Liver (tissue), 9 donors: ENCODE results near the gene IRGQ. TPM values are rescaled to one million over a fixed set of nuclear protein-coding genes. Genes with fewer than 3 reads are reported as not detected.

Experiments
- DNase-seq: peaks from one replicate; pipeline ENCODE4 v3.0.0-alpha.2; 2017; ENCODE audit warnings: low spot score
- H3K27ac ChIP-seq, 2 donors: one replicate each; pipeline ENCODE4 v1.7.0; 2013; ENCODE audit warnings: inconsistent platforms in 2 of 2, low read length in 2 of 2, control low read depth in 1 of 2, low read depth in 1 of 2, mild to moderate bottlenecking in 1 of 2
- H3K27me3 ChIP-seq, 4 donors: one replicate each; pipeline versions ENCODE4 v1.6.1 to v1.7.0; 2013; ENCODE audit warnings: low read length in 3 of 4, inconsistent platforms in 1 of 4, mild to moderate bottlenecking in 1 of 4, moderate library complexity in 1 of 4; ENCODE audit not compliant: control insufficient read depth in 4 of 4, insufficient read depth in 4 of 4
- H3K36me3 ChIP-seq, 4 donors: one replicate each; pipeline versions ENCODE4 v1.6.1 to v1.7.0; 2013; ENCODE audit warnings: low read length in 3 of 4, mild to moderate bottlenecking in 3 of 4, low read depth in 1 of 4, moderate library complexity in 1 of 4; ENCODE audit not compliant: control insufficient read depth in 4 of 4, insufficient read depth in 3 of 4
- H3K4me1 ChIP-seq, 4 donors: one replicate each; pipeline versions ENCODE4 v1.6.1 to v1.7.0; 2013; ENCODE audit warnings: low read length in 3 of 4, mild to moderate bottlenecking in 3 of 4, moderate library complexity in 1 of 4; ENCODE audit not compliant: control insufficient read depth in 4 of 4, insufficient read depth in 4 of 4
- H3K4me3 ChIP-seq, 3 donors: one replicate each; pipeline versions ENCODE4 v1.6.1 to v1.7.0; 2013; ENCODE audit warnings: low read length in 3 of 3, control low read depth in 1 of 3, low read depth in 1 of 3, mild to moderate bottlenecking in 1 of 3
- H3K9ac ChIP-seq, 2 donors: one replicate each; pipeline ENCODE4 v1.7.0; 2013; ENCODE audit warnings: low read length in 2 of 2, mild to moderate bottlenecking in 2 of 2, moderate library complexity in 2 of 2, control low read depth in 1 of 2, low read depth in 1 of 2
- H3K9me3 ChIP-seq, 4 donors: one replicate each; pipeline versions ENCODE4 v1.6.1 to v1.7.0; 2013; ENCODE audit warnings: low read length in 3 of 4; ENCODE audit not compliant: control insufficient read depth in 4 of 4
- ATF3 ChIP-seq: IDR thresholded peaks from 2 replicates; pipeline ENCODE4 v1.6.1; 2016; ENCODE audit warnings: antibody characterized with exemption
- CTCF ChIP-seq: fragments of 150-350 bp; IDR thresholded peaks from 2 replicates; pipeline ENCODE4 v1.5.1; 2017; ENCODE audit warnings: improper control_type of control experiment, low read depth, low read length; ENCODE audit not compliant: missing input control
- EGR1 ChIP-seq, 2 donors: IDR thresholded peaks; 2 replicates each; pipeline ENCODE4 v1.6.1; 2016 to 2018; ENCODE audit warnings: antibody characterized with exemption in 2 of 2, low read depth in 2 of 2
- FOXA1 ChIP-seq: IDR thresholded peaks from 2 replicates; pipeline ENCODE4 v1.6.1; 2016; ENCODE audit warnings: antibody characterized with exemption
- FOXA2 ChIP-seq: IDR thresholded peaks from 2 replicates; pipeline ENCODE4 v1.6.1; 2016; ENCODE audit warnings: antibody characterized with exemption
- GABPA ChIP-seq, 2 donors: IDR thresholded peaks in 1 of 2; conservative IDR thresholded peaks in 1 of 2; 2 replicates each; pipeline ENCODE4 v1.6.1; 2016; ENCODE audit warnings: antibody characterized with exemption in 2 of 2, mild to moderate bottlenecking in 1 of 2, moderate library complexity in 1 of 2
- HNF4A ChIP-seq, 2 donors: conservative IDR thresholded peaks; 2 replicates each; pipeline ENCODE4 v1.6.1; 2016; ENCODE audit warnings: antibody characterized with exemption in 2 of 2, mild to moderate bottlenecking in 2 of 2
- HNF4G ChIP-seq: IDR thresholded peaks from 2 replicates; pipeline ENCODE4 v1.6.1; 2016; ENCODE audit warnings: antibody characterized with exemption
- JUND ChIP-seq, 2 donors: IDR thresholded peaks; 2 replicates each; pipeline ENCODE4 v1.6.1; 2016; ENCODE audit warnings: antibody characterized with exemption in 2 of 2
- MAX ChIP-seq: IDR thresholded peaks from 2 replicates; pipeline ENCODE4 v1.6.1; 2016; ENCODE audit warnings: antibody characterized with exemption
- NR2F2 ChIP-seq: IDR thresholded peaks from 2 replicates; pipeline ENCODE4 v1.6.1; 2016; ENCODE audit warnings: antibody characterized with exemption
- RAD21 ChIP-seq, 2 donors: IDR thresholded peaks; 2 replicates each; pipeline ENCODE4 v1.6.1; 2016; ENCODE audit warnings: antibody characterized with exemption in 2 of 2, mild to moderate bottlenecking in 2 of 2
- REST ChIP-seq: IDR thresholded peaks from 2 replicates; pipeline ENCODE4 v1.6.1; 2016; ENCODE audit warnings: antibody characterized with exemption, mild to moderate bottlenecking
- RXRA ChIP-seq, 2 donors: IDR thresholded peaks; 2 replicates each; pipeline ENCODE4 v1.6.1; 2017 to 2018; ENCODE audit warnings: antibody characterized with exemption in 2 of 2, mild to moderate bottlenecking in 1 of 2
- SP1 ChIP-seq: IDR thresholded peaks from 2 replicates; pipeline ENCODE4 v1.6.1; 2018; ENCODE audit warnings: antibody characterized with exemption, mild to moderate bottlenecking
- TAF1 ChIP-seq: conservative IDR thresholded peaks from 2 replicates; pipeline ENCODE4 v1.6.1; 2016; ENCODE audit warnings: antibody characterized with exemption, mild to moderate bottlenecking
- YY1 ChIP-seq: IDR thresholded peaks from 2 replicates; pipeline ENCODE4 v1.6.1; 2016; ENCODE audit warnings: antibody characterized with exemption, mild to moderate bottlenecking
- ZBTB33 ChIP-seq: IDR thresholded peaks from 2 replicates; pipeline ENCODE4 v1.6.1; 2016; ENCODE audit warnings: antibody characterized with exemption
- WGBS: extraction: QIAGEN DNeasy Blood & Tissue Kit; methylation state at CpG from one replicate; pipeline ENCODE4 v1.1.7; 2013; 5-methylcytosine and 5-hydroxymethylcytosine counted together
- polyA plus RNA-seq, 2 donors: library from polyadenylated mRNA; stranded (reverse) in 1 of 2; unstranded in 1 of 2; fragments of 200-250 nt in 1 of 2; fragments of >200 nt in 1 of 2; fragmentation: Nextera tagmentation in 1 of 2; extraction: Ambion mirVana in 1 of 2; gene quantifications; one replicate each; pipeline versions ENCODE4 v1.2.1 to v1.2.3, GENCODE V29; 2013 to 2015
- total RNA-seq, 2 donors: library from RNA; depleted of rRNA; stranded (reverse); fragments of >200 nt; gene quantifications; one replicate each; pipeline ENCODE4 v1.2.3, GENCODE V29; 2014
- donor health status: healthy.
- donor health status: healthy.
- donor health status: healthy.
- donor health status: healthy.
- donor health status: healthy.

Gene IRGQ
- total and polyA plus RNA-seq, 4 donors: 2.8 to 15.5 (median 5.2) TPM

- WGBS: 96% methylated on average over 3 of the region's 3 CpGs
These were observed 43.8 kb downstream of the IRGQ start for GRCh38 chr19:43552198-43552450.

More at GRCh38 chr19:43552198-43552450, 43.8 kb downstream of the IRGQ start:
- no peaks in the 10 kb centered on the region for H3K27me3 ChIP-seq
- H3K4me3 ChIP-seq: no peak overlapping the region
- H3K9ac ChIP-seq: no peak overlapping the region
- TF ChIP-seq ZBTB33: no peak
- no peak for TF ChIP-seq JUND (IDR thresholded peaks at IDR 0.05)
- TF ChIP-seq CTCF: no peak
- no peak for TF ChIP-seq MAX
- TF ChIP-seq SP1: no peak
- no peak for TF ChIP-seq EGR1 (IDR thresholded peaks at IDR 0.05; ENCODE audit: low read depth in 2 of 2)
- TF ChIP-seq HNF4G: no peak
- no peak for TF ChIP-seq HNF4A (conservative IDR thresholded peaks at IDR 0.05)
- TF ChIP-seq FOXA2: no peak
- TF ChIP-seq TAF1: no peak
- TF ChIP-seq GABPA (IDR thresholded peaks at IDR 0.05 in 1 of 2, conservative IDR thresholded peaks at IDR 0.05 in 1 of 2): no peak
- TF ChIP-seq RXRA (IDR thresholded peaks at IDR 0.05): no peak
- no peak for TF ChIP-seq RAD21 (IDR thresholded peaks at IDR 0.05)
- TF ChIP-seq FOXA1: no peak
- TF ChIP-seq ATF3: no peak
- no peak for TF ChIP-seq YY1
- no peak for TF ChIP-seq REST
- no peak for TF ChIP-seq NR2F2
- no peak for DNase-seq
- no peaks in the 10 kb centered on the region for H3K9me3 ChIP-seq
- H3K36me3 ChIP-seq: peaks cover 8 to 30% (median 14%) of the 10 kb centered on the region in 4 donors
- H3K27ac ChIP-seq: no peak overlapping the region
- no peaks in the 10 kb centered on the region for H3K4me1 ChIP-seq
